Measurements from ENCODE around the gene SERPINE2. TPM values are rescaled to one million over a fixed set of nuclear protein-coding genes. Genes with fewer than 3 reads are reported as not detected.

SERPINE2 gene
- total RNA-seq, 1 donor from 2014 or later, result 86.1 TPM

GRCh38 chr2:224059178-224059577, 20.1 kb upstream of the SERPINE2 start:
- intact Hi-C loops (cut with DNase I), result no loop called here
- H3K4me1 ChIP-seq, result no peaks in the 10 kb centered on the region
- H3K27me3 ChIP-seq, result no peaks in the 10 kb centered on the region
- TF ChIP-seq CTCF (IDR thresholded peaks at IDR 0.05), result no peak
- H3K27ac ChIP-seq, result no peak overlapping the region
- H3K4me3 ChIP-seq, result no peak overlapping the region
- H3K9me3 ChIP-seq, result no peaks in the 10 kb centered on the region
- no peak for DNase-seq (ENCODE audit: low spot score in 2 of 2)
- no peaks in the 10 kb centered on the region for H3K36me3 ChIP-seq

GRCh38 chr2:224058048-224058775, 19.1 kb upstream of the SERPINE2 start:
- H3K9me3 ChIP-seq, result no peaks in the 10 kb centered on the region
- H3K4me1 ChIP-seq, result no peaks in the 10 kb centered on the region
- DNase-seq (ENCODE audit: low spot score in 2 of 2), result no peak
- intact Hi-C loops (cut with DNase I), result no loop called here
- no peak overlapping the region for H3K27ac ChIP-seq
- no peak for TF ChIP-seq CTCF (IDR thresholded peaks at IDR 0.05)
- H3K4me3 ChIP-seq, result no peak overlapping the region
- H3K27me3 ChIP-seq, result no peaks in the 10 kb centered on the region
- H3K36me3 ChIP-seq, result no peaks in the 10 kb centered on the region

- no peak for DNase-seq (ENCODE audit: low spot score in 2 of 2)
- H3K9me3 ChIP-seq, result no peaks in the 10 kb centered on the region
- H3K4me1 ChIP-seq, result no peaks in the 10 kb centered on the region
- no peak overlapping the region for H3K4me3 ChIP-seq
- H3K27me3 ChIP-seq, result no peaks in the 10 kb centered on the region
- intact Hi-C loops (cut with DNase I), result no loop called here
- no peaks in the 10 kb centered on the region for H3K36me3 ChIP-seq
- no peak for TF ChIP-seq CTCF (IDR thresholded peaks at IDR 0.05)
- no peak overlapping the region for H3K27ac ChIP-seq
Measured at GRCh38 chr2:224056889-224057288, 17.8 kb upstream of the SERPINE2 start.

GRCh38 chr2:224055101-224055500, 16.0 kb upstream of the SERPINE2 start:
- no peak overlapping the region for H3K27ac ChIP-seq
- DNase-seq (ENCODE audit: low spot score in 2 of 2), result no peak
- no peak for TF ChIP-seq CTCF (IDR thresholded peaks at IDR 0.05)
- H3K36me3 ChIP-seq, result no peaks in the 10 kb centered on the region
- no peaks in the 10 kb centered on the region for H3K9me3 ChIP-seq
- intact Hi-C loops (cut with DNase I), result no loop called here
- H3K4me1 ChIP-seq, result no peaks in the 10 kb centered on the region
- no peaks in the 10 kb centered on the region for H3K27me3 ChIP-seq
- H3K4me3 ChIP-seq, result no peak overlapping the region

- intact Hi-C loops (cut with DNase I), result no loop called here
- Histone ChIP-seq H3K27ac (no peak overlapping the region), H3K4me3 (no peak overlapping the region), H3K9me3 (no peaks in the 10 kb centered on the region), H3K36me3 (no peaks in the 10 kb centered on the region), H3K27me3 (no peaks in the 10 kb centered on the region), H3K4me1 (no peaks in the 10 kb centered on the region)
- no peak for TF ChIP-seq CTCF (IDR thresholded peaks at IDR 0.05)
- DNase-seq (ENCODE audit: low spot score in 2 of 2), result no peak
Measured at GRCh38 chr2:224046752-224047151, 7.7 kb upstream of the SERPINE2 start.

Measured in ascending aorta (tissue), 2 donors.